Kidney epithelial cell (primary cell): Measurements from ENCODE around the gene RTEL1. TPM values are rescaled to one million over a fixed set of nuclear protein-coding genes. Genes with fewer than 3 reads are reported as not detected.
A peak's percentile ranks its signal among the peaks of the same experiment; 100 is the strongest.

Experiments
- DNase-seq: peaks from one replicate; pipeline ENCODE4 v3.0.0-alpha.2; 2010; ENCODE audit warnings: low read depth
- H3K27me3 ChIP-seq: 2 replicates; pipeline ENCODE4 v1.6.0; 2011; ENCODE audit warnings: low read length; ENCODE audit not compliant: control insufficient read depth, insufficient read depth
- H3K36me3 ChIP-seq: 2 replicates; pipeline ENCODE4 v1.5.1; 2011; ENCODE audit warnings: low read length; ENCODE audit not compliant: control insufficient read depth, insufficient read depth
- H3K4me3 ChIP-seq: 2 replicates; pipeline ENCODE4 v1.5.1; 2011; ENCODE audit warnings: low read depth, mild to moderate bottlenecking, control low read depth, low read length
- total RNA-seq: library from RNA; depleted of rRNA; stranded (reverse); fragments of >200 nt; gene quantifications from 2 replicates; pipeline ENCODE4 v1.2.3, GENCODE V29; 2015
- TF ChIP-seq, protein P1 (sequence below): IDR thresholded peaks from 2 replicates; pipeline ENCODE4 v1.5.1; 2011; ENCODE audit warnings: mild to moderate bottlenecking, moderate library complexity, low read length, control low read depth, inconsistent platforms; ENCODE audit not compliant: insufficient read depth, poor library complexity, severe bottlenecking

The RTEL1 gene
- total RNA-seq, 1 donor from 2014 or later = 30.7 TPM

DNA sequence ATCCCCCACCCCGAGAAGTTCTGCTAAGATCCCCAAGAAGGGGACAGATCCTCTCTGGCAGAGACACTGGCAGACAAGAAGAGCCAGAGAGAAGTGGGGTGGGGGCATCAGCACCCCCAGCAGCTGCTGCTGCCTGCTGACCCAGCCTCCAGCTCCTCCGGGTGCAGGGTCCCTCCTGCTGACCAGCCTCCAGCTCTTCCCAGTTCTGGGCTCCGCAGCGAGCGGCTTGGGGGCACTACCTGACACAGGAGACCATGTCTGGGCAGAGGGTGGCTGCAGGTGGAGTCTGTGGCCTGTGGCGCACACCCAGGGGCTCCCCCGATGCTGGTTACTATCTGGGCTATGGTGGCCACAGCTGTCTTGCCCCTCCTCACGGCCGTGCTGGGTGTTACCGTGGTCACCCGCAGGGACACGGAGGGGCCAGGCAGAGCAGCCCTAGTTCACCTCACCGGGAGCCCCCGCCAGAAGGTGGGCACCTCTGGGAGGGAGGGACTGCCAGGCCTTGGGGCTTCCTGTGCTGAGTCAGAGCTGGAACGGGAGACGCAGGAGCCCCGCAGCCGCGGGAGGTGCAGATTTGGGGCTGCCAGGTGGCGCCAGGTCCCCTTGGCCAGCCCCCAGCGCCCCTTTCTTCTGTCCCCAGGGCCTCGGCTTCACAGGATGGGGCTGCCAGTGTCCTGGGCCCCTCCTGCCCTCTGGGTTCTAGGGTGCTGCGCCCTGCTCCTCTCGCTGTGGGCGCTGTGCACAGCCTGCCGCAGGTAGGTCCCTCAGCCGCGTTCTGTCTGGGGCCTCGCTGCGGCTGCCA is 79.0 kb downstream of the RTEL1 start:
- no peaks in the 10 kb centered on the region for H3K27me3 ChIP-seq
- TF ChIP-seq, protein P1, sequence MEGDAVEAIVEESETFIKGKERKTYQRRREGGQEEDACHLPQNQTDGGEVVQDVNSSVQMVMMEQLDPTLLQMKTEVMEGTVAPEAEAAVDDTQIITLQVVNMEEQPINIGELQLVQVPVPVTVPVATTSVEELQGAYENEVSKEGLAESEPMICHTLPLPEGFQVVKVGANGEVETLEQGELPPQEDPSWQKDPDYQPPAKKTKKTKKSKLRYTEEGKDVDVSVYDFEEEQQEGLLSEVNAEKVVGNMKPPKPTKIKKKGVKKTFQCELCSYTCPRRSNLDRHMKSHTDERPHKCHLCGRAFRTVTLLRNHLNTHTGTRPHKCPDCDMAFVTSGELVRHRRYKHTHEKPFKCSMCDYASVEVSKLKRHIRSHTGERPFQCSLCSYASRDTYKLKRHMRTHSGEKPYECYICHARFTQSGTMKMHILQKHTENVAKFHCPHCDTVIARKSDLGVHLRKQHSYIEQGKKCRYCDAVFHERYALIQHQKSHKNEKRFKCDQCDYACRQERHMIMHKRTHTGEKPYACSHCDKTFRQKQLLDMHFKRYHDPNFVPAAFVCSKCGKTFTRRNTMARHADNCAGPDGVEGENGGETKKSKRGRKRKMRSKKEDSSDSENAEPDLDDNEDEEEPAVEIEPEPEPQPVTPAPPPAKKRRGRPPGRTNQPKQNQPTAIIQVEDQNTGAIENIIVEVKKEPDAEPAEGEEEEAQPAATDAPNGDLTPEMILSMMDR = no peak
- no peak for DNase-seq
- peaks cover 1% of the 10 kb centered on the region for H3K36me3 ChIP-seq
- no peak overlapping the region for H3K4me3 ChIP-seq

DNA sequence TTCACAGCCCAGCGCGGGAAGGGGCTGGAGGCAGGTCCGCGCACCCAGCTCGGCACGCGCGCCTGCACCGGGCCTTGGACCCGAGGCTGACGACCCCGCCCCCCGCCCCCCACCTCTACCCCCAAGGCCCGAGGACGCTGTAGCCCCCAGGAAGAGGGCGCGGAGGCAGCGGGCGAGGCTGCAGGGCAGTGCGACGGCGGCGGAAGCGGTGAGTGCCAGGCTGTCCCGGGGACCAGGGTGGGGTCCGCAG is 79.5 kb downstream of the RTEL1 start:
- TF ChIP-seq, protein P1 = no peak
- H3K27me3 ChIP-seq = no peaks in the 10 kb centered on the region
- no peak overlapping the region for H3K4me3 ChIP-seq
- no peak for DNase-seq
- peaks cover 1% of the 10 kb centered on the region for H3K36me3 ChIP-seq

DNA sequence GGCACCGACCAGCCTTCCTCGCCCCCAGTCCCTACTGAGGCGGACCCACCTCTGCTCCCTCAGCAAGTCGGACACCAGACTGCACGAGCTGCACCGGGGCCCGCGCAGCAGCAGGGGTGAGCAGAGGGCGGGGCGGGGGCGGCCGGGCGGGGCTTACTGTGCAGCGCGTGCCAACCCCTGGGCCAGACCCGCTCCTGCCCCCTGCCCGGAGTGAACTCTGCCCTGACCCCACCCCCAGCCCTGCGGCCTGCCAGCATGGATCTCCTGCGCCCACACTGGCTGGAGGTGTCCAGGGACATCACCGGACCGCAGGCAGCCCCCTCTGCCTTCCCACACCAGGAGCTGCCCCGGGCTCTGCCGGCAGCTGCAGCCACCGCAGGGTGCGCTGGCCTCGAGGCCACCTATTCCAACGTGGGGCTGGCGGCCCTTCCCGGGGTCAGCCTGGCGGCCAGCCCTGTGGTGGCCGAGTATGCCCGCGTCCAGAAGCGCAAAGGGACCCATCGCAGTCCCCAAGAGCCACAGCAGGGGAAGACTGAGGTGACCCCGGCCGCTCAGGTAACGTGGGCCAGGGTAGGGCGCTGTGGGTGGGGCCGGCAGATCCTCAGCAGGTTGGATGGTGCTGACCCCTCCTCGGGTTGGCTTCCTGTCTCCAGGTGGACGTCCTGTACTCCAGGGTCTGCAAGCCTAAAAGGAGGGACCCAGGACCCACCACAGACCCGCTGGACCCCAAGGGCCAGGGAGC is 80.0 kb downstream of the RTEL1 start:
- H3K4me3 ChIP-seq = no peak overlapping the region
- H3K36me3 ChIP-seq = peaks cover 1% of the 10 kb centered on the region
- DNase-seq = no peak
- TF ChIP-seq, protein P1 = no peak
- H3K27me3 ChIP-seq = no peaks in the 10 kb centered on the region

GRCh38 chr20:63738687-63739129 is 80.6 kb downstream of the RTEL1 start:
- Histone ChIP-seq H3K27me3 (no peaks in the 10 kb centered on the region), H3K4me3 (no peak overlapping the region), H3K36me3 (peaks cover 3% of the 10 kb centered on the region)
- DNase-seq = no peak
- TF ChIP-seq, protein P1 = no peak

- no peak for DNase-seq
- H3K4me3 ChIP-seq = peak within 1 kb of the TSS; percentile 57
- H3K27me3 ChIP-seq = no peaks in the 10 kb centered on the region
- H3K36me3 ChIP-seq = peaks cover 3% of the 10 kb centered on the region
- TF ChIP-seq, protein P1 = no peak
Measured at GRCh38 chr20:63739130-63740069, 81.3 kb downstream of the RTEL1 start, which contains the start of gene SLC2A4RG. Gene SLC2A4RG (plus strand): TSS chr20:63739776. CDS start chr20:63739913, 137 bp downstream.
